ENCODE data around the gene SENP2.
"Not testable (repeated sequence)": the region's sequence is repeated elsewhere in the genome, so short reads cannot be mapped to it uniquely, and the experiment has no call there.

Gene SENP2

GRCh38 chr3:185638651-185639050 lies 52.6 kb downstream of the SENP2 start:
- H3K9ac ChIP-seq (ENCODE audit: low read length); H4K12ac ChIP-seq (ENCODE audit: low read depth, low read length); H3K27me3 ChIP-seq (ENCODE audit: insufficient read depth, low read length); H4K8ac ChIP-seq (ENCODE audit: low read depth, low read length); H3K4me3 ChIP-seq (ENCODE audit: low read depth, low read length); H3K27ac ChIP-seq (ENCODE audit: low read depth, low read length); H3K4ac ChIP-seq (ENCODE audit: low read depth, low read length); H2BK5ac ChIP-seq (ENCODE audit: low read depth, low read length, poor library complexity); H3K14ac ChIP-seq (ENCODE audit: low read length); H3K18ac ChIP-seq (ENCODE audit: low read length); H3K4me1 ChIP-seq (ENCODE audit: control insufficient read depth in 1 of 2, insufficient read depth in 2 of 2, low read length in 2 of 2); H3K23ac ChIP-seq (ENCODE audit: low read length); H3K4me2 ChIP-seq (ENCODE audit: low read length); H4K91ac ChIP-seq (ENCODE audit: low read depth, low read length); H2AFZ ChIP-seq (ENCODE audit: insufficient read depth, low read length, poor library complexity); H2BK120ac ChIP-seq (ENCODE audit: insufficient read depth, low read length, poor library complexity); H2AK5ac ChIP-seq (ENCODE audit: low read length); DNase-seq; H3K79me2 ChIP-seq (ENCODE audit: control insufficient read depth, insufficient read depth, low read length, poor library complexity); H2BK12ac ChIP-seq (ENCODE audit: low read length); H3K79me1 ChIP-seq (ENCODE audit: low read length); H3K9me3 ChIP-seq (ENCODE audit: insufficient read depth, low read depth, low read length): not testable (repeated sequence)
- WGBS (ENCODE audit: extremely low coverage, insufficient coverage, insufficient read length) = no CpG with 5 or more reads among the region's 11 CpGs
- peaks cover 6 to 16% of the 10 kb centered on the region in 2 experiments for H3K36me3 ChIP-seq (ENCODE audit: control insufficient read depth in 1 of 2, insufficient read depth in 2 of 2, low read length in 2 of 2)

GRCh38 chr3:185639632-185640206 lies 53.6 kb downstream of the SENP2 start:
- no CpG with 5 or more reads among the region's 7 CpGs for WGBS (ENCODE audit: extremely low coverage, insufficient coverage, insufficient read length)

GRCh38 chr3:185640308-185640707 lies 54.2 kb downstream of the SENP2 start:
- no peak overlapping the region for H2BK120ac ChIP-seq (ENCODE audit: insufficient read depth, low read length, poor library complexity)
- no peaks in the 10 kb centered on the region for H3K79me1 ChIP-seq (ENCODE audit: low read length)
- peaks cover 11 to 22% of the 10 kb centered on the region in 2 experiments for H3K36me3 ChIP-seq (ENCODE audit: control insufficient read depth in 1 of 2, insufficient read depth in 2 of 2, low read length in 2 of 2)
- no peak overlapping the region for H3K23ac ChIP-seq (ENCODE audit: low read length)
- no peak overlapping the region for H2AK5ac ChIP-seq (ENCODE audit: low read length)
- H4K91ac ChIP-seq (ENCODE audit: low read depth, low read length) = no peak overlapping the region
- WGBS (ENCODE audit: extremely low coverage, insufficient coverage, insufficient read length) = no CpG with 5 or more reads among the region's 2 CpGs
- no peak overlapping the region for H4K8ac ChIP-seq (ENCODE audit: low read depth, low read length)
- no peak overlapping the region for H3K9ac ChIP-seq (ENCODE audit: low read length)
- H3K4me3 ChIP-seq (ENCODE audit: low read depth, low read length) = no peak overlapping the region
- no peak overlapping the region for H3K27ac ChIP-seq (ENCODE audit: low read depth, low read length)
- H3K14ac ChIP-seq (ENCODE audit: low read length) = no peak overlapping the region
- H3K4me2 ChIP-seq (ENCODE audit: low read length) = no peak overlapping the region
- H3K79me2 ChIP-seq (ENCODE audit: control insufficient read depth, insufficient read depth, low read length, poor library complexity) = no peaks in the 10 kb centered on the region
- H2BK12ac ChIP-seq (ENCODE audit: low read length) = no peak overlapping the region
- no peaks in the 10 kb centered on the region for H3K4me1 ChIP-seq (ENCODE audit: control insufficient read depth in 1 of 2, insufficient read depth in 2 of 2, low read length in 2 of 2)
- no peak overlapping the region for H2AFZ ChIP-seq (ENCODE audit: insufficient read depth, low read length, poor library complexity)
- no peak overlapping the region for H4K12ac ChIP-seq (ENCODE audit: low read depth, low read length)
- H3K27me3 ChIP-seq (ENCODE audit: insufficient read depth, low read length) = no peaks in the 10 kb centered on the region
- DNase-seq = no peak
- no peak overlapping the region for H3K4ac ChIP-seq (ENCODE audit: low read depth, low read length)
- no peak overlapping the region for H2BK5ac ChIP-seq (ENCODE audit: low read depth, low read length, poor library complexity)
- H3K18ac ChIP-seq (ENCODE audit: low read length) = no peak overlapping the region
- no peaks in the 10 kb centered on the region for H3K9me3 ChIP-seq (ENCODE audit: insufficient read depth, low read depth, low read length)

More at GRCh38 chr3:185639632-185640206, 53.6 kb downstream of the SENP2 start:
- H4K91ac ChIP-seq (ENCODE audit: low read depth, low read length) = no peak overlapping the region
- H3K18ac ChIP-seq (ENCODE audit: low read length) = no peak overlapping the region
- no peaks in the 10 kb centered on the region for H3K4me1 ChIP-seq (ENCODE audit: control insufficient read depth in 1 of 2, insufficient read depth in 2 of 2, low read length in 2 of 2)
- no peak overlapping the region for H2BK5ac ChIP-seq (ENCODE audit: low read depth, low read length, poor library complexity)
- no peak overlapping the region for H3K9ac ChIP-seq (ENCODE audit: low read length)
- H2AK5ac ChIP-seq (ENCODE audit: low read length) = no peak overlapping the region
- no peak overlapping the region for H3K14ac ChIP-seq (ENCODE audit: low read length)
- H2AFZ ChIP-seq (ENCODE audit: insufficient read depth, low read length, poor library complexity) = no peak overlapping the region
- no peak for DNase-seq
- H3K27me3 ChIP-seq (ENCODE audit: insufficient read depth, low read length) = no peaks in the 10 kb centered on the region
- no peaks in the 10 kb centered on the region for H3K79me1 ChIP-seq (ENCODE audit: low read length)
- H3K23ac ChIP-seq (ENCODE audit: low read length) = no peak overlapping the region
- no peaks in the 10 kb centered on the region for H3K9me3 ChIP-seq (ENCODE audit: insufficient read depth, low read depth, low read length)
- H4K8ac ChIP-seq (ENCODE audit: low read depth, low read length) = no peak overlapping the region
- H3K4ac ChIP-seq (ENCODE audit: low read depth, low read length) = no peak overlapping the region
- H3K27ac ChIP-seq (ENCODE audit: low read depth, low read length) = no peak overlapping the region
- H3K79me2 ChIP-seq (ENCODE audit: control insufficient read depth, insufficient read depth, low read length, poor library complexity) = no peaks in the 10 kb centered on the region
- H3K36me3 ChIP-seq (ENCODE audit: control insufficient read depth in 1 of 2, insufficient read depth in 2 of 2, low read length in 2 of 2) = peaks cover 7 to 18% of the 10 kb centered on the region in 2 experiments
- H4K12ac ChIP-seq (ENCODE audit: low read depth, low read length) = no peak overlapping the region
- no peak overlapping the region for H3K4me2 ChIP-seq (ENCODE audit: low read length)
- H2BK120ac ChIP-seq (ENCODE audit: insufficient read depth, low read length, poor library complexity) = no peak overlapping the region
- H3K4me3 ChIP-seq (ENCODE audit: low read depth, low read length) = no peak overlapping the region
- H2BK12ac ChIP-seq (ENCODE audit: low read length) = no peak overlapping the region

- H3K23ac ChIP-seq (ENCODE audit: low read length); H3K4me3 ChIP-seq (ENCODE audit: low read depth, low read length); H3K79me2 ChIP-seq (ENCODE audit: control insufficient read depth, insufficient read depth, low read length, poor library complexity); H2AFZ ChIP-seq (ENCODE audit: insufficient read depth, low read length, poor library complexity); H3K9me3 ChIP-seq (ENCODE audit: insufficient read depth, low read depth, low read length); H3K4me2 ChIP-seq (ENCODE audit: low read length); H3K4me1 ChIP-seq (ENCODE audit: control insufficient read depth in 1 of 2, insufficient read depth in 2 of 2, low read length in 2 of 2); DNase-seq; H2BK12ac ChIP-seq (ENCODE audit: low read length); H3K27me3 ChIP-seq (ENCODE audit: insufficient read depth, low read length); H3K4ac ChIP-seq (ENCODE audit: low read depth, low read length); H3K18ac ChIP-seq (ENCODE audit: low read length); H2BK120ac ChIP-seq (ENCODE audit: insufficient read depth, low read length, poor library complexity); H2AK5ac ChIP-seq (ENCODE audit: low read length); H2BK5ac ChIP-seq (ENCODE audit: low read depth, low read length, poor library complexity); H3K79me1 ChIP-seq (ENCODE audit: low read length); H3K27ac ChIP-seq (ENCODE audit: low read depth, low read length); H4K8ac ChIP-seq (ENCODE audit: low read depth, low read length); H4K91ac ChIP-seq (ENCODE audit: low read depth, low read length); H3K9ac ChIP-seq (ENCODE audit: low read length); H3K14ac ChIP-seq (ENCODE audit: low read length); H4K12ac ChIP-seq (ENCODE audit: low read depth, low read length): not testable (repeated sequence)
- no CpG with 5 or more reads among the region's 17 CpGs for WGBS (ENCODE audit: extremely low coverage, insufficient coverage, insufficient read length)
- H3K36me3 ChIP-seq (ENCODE audit: control insufficient read depth in 1 of 2, insufficient read depth in 2 of 2, low read length in 2 of 2) = peaks cover 51 to 60% of the 10 kb centered on the region in 2 experiments
These were observed 59.1 kb downstream of the SENP2 start for GRCh38 chr3:185645191-185645590.
